AG04449 (cell line): Measurements from ENCODE around the gene PTPRO.

Experiments
- CTCF ChIA-PET: fragments of 350-600 bp; formaldehyde crosslinking; extraction: SDS; loops from one replicate; lab custom pipeline; 2021; ENCODE audit warnings: antibody characterized with exemption; lab: Yijun Ruan, JAX
- POLR2A ChIA-PET: fragments of 400-600, 350-600 bp; formaldehyde crosslinking; extraction: SDS; loops from one replicate; lab custom pipeline; 2020; ENCODE audit warnings: antibody characterized with exemption, inconsistent platforms; lab: Yijun Ruan, JAX
- DNase-seq: peaks from one replicate; pipeline ENCODE4 v3.0.0-alpha.2; 2010; ENCODE audit warnings: low read depth, low spot score
- H3K4me3 ChIP-seq: 2 replicates; pipeline ENCODE4 v1.5.1; 2011; ENCODE audit warnings: low read depth, mild to moderate bottlenecking, control low read depth, low read length
- TF ChIP-seq, protein P1 (sequence below): IDR thresholded peaks from one replicate; pipeline ENCODE4 v1.5.1; 2011; ENCODE audit warnings: mild to moderate bottlenecking, moderate library complexity, low read length, control low read depth, inconsistent platforms; ENCODE audit not compliant: insufficient read depth; ENCODE audit errors: missing control alignments

PTPRO gene

DNA sequence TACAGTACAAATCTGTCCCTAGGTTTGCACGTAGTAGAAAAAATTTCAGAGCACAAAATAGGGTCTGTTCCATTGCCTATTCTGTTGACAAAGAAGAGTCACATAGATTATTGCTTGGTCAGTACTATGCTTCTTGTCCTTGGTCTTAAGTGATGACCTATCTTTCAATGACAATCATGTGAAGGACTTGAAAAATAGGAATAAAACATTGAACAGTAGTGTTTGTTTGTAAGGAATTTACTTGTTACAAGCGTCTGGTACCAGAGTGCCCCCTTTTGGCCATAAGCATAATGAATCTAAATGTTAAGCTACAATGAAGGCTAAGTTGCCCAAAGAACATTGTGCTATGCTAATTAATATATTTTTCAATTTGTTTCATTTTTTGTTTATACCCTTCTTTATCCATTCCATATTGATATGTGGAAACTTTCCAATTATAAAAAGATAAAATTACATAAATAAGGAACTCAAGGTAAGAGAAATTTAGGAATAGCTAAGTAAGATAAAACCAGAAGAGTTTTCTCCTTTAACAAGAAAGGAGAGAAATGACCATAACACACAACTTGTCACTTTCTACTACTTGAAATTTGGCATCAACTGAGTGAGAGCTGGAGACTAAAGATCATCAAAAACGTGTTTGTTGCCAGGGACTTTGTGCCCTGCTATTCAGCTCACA lies 262.2 kb downstream of the PTPRO start:
- CTCF ChIA-PET, result interaction anchor here (0.5 to 14.0 kb wide), 44 partner anchors 9 to 314 kb away, joined by 3 to 542 read pairs (median 4); no protein-coding TSS in a partner anchor
- TF ChIP-seq, protein P1, sequence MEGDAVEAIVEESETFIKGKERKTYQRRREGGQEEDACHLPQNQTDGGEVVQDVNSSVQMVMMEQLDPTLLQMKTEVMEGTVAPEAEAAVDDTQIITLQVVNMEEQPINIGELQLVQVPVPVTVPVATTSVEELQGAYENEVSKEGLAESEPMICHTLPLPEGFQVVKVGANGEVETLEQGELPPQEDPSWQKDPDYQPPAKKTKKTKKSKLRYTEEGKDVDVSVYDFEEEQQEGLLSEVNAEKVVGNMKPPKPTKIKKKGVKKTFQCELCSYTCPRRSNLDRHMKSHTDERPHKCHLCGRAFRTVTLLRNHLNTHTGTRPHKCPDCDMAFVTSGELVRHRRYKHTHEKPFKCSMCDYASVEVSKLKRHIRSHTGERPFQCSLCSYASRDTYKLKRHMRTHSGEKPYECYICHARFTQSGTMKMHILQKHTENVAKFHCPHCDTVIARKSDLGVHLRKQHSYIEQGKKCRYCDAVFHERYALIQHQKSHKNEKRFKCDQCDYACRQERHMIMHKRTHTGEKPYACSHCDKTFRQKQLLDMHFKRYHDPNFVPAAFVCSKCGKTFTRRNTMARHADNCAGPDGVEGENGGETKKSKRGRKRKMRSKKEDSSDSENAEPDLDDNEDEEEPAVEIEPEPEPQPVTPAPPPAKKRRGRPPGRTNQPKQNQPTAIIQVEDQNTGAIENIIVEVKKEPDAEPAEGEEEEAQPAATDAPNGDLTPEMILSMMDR, result peak; percentile 61
- no peak overlapping the region for H3K4me3 ChIP-seq
- POLR2A ChIA-PET, result no interaction called here
- DNase-seq, result peak; percentile 60

DNA sequence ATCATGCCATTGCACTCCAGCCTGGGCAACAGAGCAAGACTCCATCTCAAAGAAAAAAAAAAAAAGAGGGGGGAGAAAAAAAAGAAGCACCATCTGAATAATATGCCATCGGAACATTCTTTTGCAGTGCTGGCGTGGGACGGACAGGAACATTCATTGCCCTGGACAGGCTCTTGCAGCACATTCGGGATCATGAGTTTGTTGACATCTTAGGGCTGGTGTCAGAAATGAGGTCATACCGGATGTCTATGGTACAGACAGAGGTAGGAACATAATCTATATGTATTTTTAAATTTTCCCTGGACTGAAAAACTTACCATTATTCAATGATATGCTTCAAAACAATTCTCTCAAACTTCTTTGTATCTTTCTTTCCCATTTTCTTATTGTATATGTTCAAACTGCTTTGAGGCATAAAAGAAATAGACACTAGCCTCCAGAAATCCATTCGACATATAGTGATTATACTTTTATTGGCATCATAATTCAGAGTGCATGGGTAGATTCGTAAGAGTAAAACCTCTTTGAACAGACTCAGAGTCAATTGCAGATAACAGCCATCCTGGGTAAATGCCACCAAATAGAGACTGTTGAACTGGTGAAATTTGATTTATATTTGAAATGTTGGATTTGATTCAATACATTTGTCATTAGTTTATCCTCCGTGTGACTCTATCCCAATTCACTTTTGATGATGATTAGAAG lies 267.2 kb downstream of the PTPRO start:
- no peak overlapping the region for H3K4me3 ChIP-seq
- ChIA-PET POLR2A (no interaction called here), CTCF (interaction anchor here (0.6 to 14.0 kb wide), 51 partner anchors 8 to 344 kb away, joined by 3 to 542 read pairs (median 5); partner anchors contain the start of gene EPS8)
- DNase-seq, result no peak
- TF ChIP-seq, protein P1, result no peak

DNA sequence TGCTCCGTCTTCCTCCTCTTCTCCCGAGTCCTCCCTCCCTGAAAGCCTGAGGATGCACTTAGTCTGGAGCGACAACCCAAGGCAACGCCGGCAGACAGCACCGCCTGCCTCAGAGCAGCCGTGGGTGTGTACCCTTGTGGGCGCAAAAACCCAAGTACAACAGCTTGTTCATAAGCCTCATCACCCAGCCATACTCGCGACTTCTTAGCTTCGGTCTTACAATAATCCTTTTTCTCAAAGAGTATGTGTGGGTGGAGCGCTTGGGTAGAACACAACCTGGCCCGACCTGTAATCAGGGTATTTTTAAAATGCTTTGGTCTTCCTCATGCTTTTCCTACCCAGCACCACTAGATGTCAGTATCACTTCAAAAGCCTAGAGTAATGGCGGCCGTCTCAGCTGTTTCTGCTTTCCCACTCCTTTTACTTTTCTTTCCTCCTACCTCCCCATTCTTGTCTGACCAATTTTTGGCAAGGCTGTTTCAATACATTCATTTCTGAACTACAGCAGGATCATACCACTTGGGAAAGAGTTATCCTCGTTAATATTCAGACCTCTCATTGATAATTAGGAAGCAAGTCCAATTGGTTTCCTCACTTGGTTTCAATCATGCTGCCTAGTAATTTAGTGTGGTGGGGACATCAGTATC lies 268.0 kb downstream of the PTPRO start:
- POLR2A ChIA-PET, result no interaction called here
- DNase-seq, result no peak
- CTCF ChIA-PET, result interaction anchor here (0.6 to 14.0 kb wide), 50 partner anchors 9 to 343 kb away, joined by 3 to 393 read pairs (median 4); partner anchors contain the start of gene EPS8
- TF ChIP-seq, protein P1, result peak; percentile 65
- peak overlapping the region; percentile 54 for H3K4me3 ChIP-seq

DNA sequence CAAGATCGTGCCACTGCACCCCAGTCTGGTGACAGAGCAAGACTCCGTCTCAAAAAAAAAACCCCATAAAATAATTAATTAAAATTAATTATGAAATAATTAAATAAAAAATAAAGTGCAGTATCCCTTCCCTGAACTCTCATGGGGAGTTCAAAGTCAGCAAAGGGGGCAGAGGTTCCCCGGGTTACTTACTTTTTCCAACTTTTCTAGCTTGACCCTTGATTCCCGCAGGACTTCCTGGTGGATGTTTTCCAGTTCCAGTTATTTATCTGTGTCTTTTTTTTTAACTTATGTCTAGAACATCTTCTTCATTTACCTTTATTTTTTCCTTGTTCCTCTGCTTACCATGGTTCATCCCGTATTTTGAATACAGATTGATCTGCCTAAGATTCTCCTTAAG lies 269.5 kb downstream of the PTPRO start:
- no peak for DNase-seq
- TF ChIP-seq, protein P1, result no peak
- ChIA-PET POLR2A (interaction anchor here (0.9 kb wide), 1 partner anchor 18 kb away, joined by 3 read pairs; no protein-coding TSS in a partner anchor), CTCF (interaction anchor here (0.6 to 14.0 kb wide), 11 partner anchors 9 to 310 kb away, joined by 3 to 393 read pairs (median 4); no protein-coding TSS in a partner anchor)
- H3K4me3 ChIP-seq, result no peak overlapping the region

DNA sequence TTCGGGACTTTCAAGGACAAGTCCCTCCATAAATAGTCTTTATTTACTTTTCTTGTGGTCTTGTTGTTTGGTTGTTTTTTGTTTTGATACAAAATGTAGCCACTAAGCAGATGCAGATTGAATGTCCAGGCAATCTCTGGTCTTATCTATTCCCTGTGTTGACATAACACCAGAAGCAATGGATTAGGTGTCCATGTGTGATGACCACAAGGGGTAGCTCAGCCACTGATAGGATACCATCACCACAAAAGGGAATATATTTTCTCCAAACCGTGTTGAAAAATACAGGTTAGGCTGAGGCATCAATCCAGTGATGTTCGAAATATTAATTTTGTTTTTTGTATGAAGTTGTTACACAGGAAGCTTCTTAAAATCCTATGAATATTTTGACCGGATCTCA lies 270.6 kb downstream of the PTPRO start:
- no peak for DNase-seq
- H3K4me3 ChIP-seq, result no peak overlapping the region
- ChIA-PET CTCF (interaction anchor here (1.2 to 14.0 kb wide), 4 partner anchors 178 to 308 kb away, joined by 3 to 393 read pairs (median 4); no protein-coding TSS in a partner anchor), POLR2A (no interaction called here)
- TF ChIP-seq, protein P1, result no peak

DNA sequence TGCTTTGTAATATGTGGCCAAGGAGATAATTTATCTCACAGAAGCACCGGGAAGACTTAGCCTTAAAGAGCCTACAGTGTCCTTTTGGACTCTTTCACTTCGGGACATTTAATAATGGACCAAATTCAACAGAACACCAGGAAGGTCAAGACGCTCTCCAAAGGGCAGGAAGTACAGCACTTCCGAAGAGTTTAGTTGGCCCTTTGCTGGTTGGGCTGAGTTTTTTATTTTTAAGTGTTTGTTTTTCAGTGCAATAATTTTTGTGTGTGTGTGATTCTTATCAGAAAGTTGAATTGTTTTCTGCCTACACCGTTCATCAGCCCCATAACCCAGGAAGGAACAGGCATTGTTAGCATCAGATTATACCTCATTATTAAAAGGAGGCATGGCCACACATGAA lies 273.9 kb downstream of the PTPRO start:
- CTCF ChIA-PET, result interaction anchor here (1.0 to 1.3 kb wide), 2 partner anchors 11 to 64 kb away, joined by 4 read pairs; no protein-coding TSS in a partner anchor
- POLR2A ChIA-PET, result no interaction called here
- no peak for DNase-seq
- TF ChIP-seq, protein P1, result no peak
- no peak overlapping the region for H3K4me3 ChIP-seq
